HT-29 (cell line): ENCODE measurements around the gene ACTA1. TPM values are rescaled to one million over a fixed set of nuclear protein-coding genes. Genes with fewer than 3 reads are reported as not detected.
"Not testable (repeated sequence)": the region's sequence is repeated elsewhere in the genome, so short reads cannot be mapped to it uniquely, and the experiment has no call there.

Experiments
- DNase-seq: peaks from one replicate; pipeline ENCODE4 v3.0.0-alpha.2; 2015; ENCODE audit warnings: low spot score
- total RNA-seq: library from RNA; depleted of rRNA; stranded (reverse); fragments of >200 nt; shearing (Covaris generic); gene quantifications from 2 replicates; pipeline ENCODE4 v1.2.3, GENCODE V29; 2014; rRNA removed

ACTA1 gene
- 0.20 and 0.34 TPM in 2 replicates for total RNA-seq

DNA sequence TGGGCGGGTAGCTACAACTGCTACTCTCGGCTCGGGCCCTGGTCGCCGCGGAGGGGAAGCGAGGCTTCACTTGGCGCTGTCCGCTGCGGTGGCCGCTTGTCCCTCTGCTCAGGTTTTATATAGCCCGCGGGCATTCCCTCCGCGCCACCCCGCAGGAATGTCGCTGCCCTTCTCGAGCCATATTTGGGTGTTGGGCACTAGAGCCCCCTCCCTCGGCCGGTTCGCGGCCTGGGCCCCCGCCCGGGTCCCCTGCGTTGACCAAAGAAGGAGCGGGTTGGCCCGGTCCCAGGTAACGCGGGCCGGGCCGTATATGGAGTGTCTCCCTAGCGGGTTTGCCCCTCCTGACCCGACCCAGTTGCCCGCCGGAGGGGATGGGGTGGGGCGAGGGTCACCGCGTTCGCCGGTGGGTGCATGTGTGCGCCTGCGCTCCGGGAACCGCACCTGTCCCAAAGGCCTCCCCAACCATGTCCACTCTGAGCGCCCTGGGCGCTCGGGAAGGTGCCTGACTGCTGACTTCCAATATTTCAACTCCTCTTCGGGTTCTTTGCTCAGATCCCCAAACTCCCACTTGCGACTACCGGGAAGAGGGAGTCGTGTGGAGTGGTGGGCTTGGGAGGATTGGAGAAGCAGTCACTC, at the start of gene ACTA1:
Gene ACTA1, minus strand, starts transcription at position 90 of the 636 bp plus-strand sequence. CDS start 979 bp downstream, outside the sequence.
- DNase-seq = no peak

- no peak for DNase-seq
Measured at GRCh38 chr1:229482511-229482910, 48.6 kb upstream of the ACTA1 start.

DNA sequence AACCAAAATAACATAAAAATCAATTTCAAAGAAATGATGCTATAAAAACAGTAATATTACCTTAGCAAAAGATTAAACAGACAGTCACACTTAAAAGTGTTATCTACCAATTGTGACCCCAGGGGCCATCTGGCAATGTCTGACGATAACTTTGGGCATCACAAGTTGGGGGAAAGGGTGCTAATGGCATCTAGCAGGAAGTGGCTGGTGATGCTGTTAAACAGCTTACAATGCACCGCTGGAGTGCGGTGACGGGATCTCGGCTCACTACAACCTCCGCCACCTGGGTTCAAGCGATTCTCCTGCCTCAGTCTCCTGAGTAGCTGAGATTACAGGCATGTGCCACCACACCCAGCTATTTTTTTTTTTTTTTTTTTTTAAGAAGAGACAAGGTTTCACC, 46.6 kb upstream of the ACTA1 start:
- DNase-seq = no peak

DNA sequence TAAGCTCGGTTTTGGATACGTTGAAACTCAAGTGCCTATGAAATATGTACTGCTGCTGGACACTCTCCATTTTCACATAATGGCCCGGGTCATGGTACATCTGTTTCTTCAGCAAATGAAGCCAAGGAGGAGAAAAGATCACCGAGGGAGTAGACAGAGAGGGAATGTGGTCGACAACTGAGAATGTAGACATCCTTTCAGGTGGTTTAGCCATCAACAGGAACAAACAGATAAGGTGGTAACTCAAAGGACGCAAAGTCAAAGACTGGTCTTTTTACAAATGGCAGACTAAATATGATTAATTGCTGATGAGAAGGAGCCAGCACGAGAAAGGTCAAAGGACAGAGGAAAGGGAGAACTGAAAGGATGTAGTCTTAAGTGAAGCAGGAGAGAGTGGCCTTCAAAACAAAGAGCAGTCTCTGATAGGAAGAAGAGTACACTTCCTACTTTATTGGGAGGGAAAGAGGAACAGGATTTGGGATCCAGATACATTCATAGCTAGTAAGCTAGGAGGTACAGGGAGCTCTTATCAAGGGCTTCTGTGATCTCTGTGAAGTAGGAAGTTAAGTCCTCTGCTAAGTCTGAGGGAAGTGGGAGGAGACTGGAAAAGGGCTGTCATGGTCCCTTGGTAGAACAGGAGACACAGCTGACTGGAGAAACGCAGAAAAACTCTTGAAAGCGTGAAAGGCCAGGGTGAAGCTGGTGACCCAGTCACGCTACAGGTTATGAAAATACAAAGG, 45.9 kb upstream of the ACTA1 start:
- DNase-seq = no peak

DNA sequence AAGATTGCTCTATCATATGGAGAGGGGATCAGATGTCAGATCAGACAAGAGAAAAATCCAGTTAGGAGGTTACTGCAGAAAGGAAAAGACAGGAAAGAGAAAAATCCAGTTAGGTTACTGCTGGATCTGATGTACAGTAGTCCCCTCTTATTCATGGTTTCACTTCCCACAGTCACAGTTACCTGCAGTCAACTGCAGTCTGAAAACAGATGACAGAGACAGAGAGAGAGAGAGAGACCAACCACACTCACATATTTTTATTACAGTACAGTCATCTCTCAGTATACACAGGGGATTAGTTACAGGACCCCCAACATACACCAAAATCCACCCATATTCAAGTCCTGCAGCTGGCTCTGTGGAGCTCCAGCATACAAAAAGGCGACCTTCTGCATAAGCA, 45.0 kb upstream of the ACTA1 start:
- DNase-seq = no peak

DNA sequence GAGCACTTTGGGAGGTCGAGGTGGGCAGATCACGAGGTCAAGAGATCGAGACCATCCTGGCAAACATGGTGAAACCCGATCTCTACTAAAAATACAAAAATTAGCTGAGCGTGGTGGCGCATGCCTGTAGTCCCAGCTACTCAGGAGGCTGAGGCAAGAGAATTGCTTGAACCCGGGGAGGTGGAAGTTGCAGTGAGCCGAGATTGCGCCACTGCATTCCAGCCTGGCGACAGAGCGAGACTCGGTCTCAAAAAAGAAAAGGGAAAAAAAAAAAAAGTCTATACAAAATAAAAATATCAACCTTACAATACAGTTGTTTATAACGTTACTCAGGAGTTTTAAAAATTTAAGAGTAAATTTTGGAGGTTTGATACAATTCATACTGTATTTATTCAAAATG, 42.0 kb upstream of the ACTA1 start:
- not testable (repeated sequence) for DNase-seq

DNA sequence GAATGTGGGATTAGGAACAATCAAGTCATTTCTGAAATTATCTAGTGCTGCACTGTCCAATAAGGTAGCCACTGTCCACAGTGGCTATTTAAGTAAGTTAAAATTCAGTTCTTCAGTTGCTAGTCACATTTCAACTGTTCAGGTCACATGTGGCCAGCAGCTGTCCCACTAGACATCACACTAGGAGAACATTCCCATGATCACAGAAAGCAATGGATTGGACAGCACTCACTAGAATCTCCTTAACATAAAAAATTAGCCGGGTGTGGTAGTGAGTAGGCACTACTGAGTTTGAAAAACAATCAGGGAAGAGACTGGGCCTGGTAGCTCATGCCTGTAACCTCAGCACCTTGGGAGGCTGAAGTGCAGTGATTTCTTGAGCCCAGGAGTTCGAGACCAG, 40.6 kb upstream of the ACTA1 start:
- DNase-seq = no peak

DNA sequence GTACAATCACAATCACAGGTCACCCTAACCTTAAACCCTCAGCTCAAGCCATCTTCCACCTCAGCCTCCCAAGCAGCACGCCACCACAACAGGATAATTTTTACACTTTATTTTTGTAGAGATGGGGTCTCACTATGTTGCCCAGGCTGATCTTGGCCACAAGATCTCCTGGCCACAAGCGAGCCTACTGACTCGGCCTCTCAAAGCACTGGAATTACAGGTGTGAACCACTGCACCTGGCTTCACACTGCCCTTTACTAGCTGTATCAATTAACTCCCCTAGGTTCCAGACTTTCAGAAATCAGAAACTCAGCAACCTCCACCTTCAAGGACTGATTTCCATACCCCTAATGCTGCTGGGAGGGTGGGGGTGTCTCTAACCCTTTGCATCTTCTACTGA, 37.3 kb upstream of the ACTA1 start:
- no peak for DNase-seq

DNA sequence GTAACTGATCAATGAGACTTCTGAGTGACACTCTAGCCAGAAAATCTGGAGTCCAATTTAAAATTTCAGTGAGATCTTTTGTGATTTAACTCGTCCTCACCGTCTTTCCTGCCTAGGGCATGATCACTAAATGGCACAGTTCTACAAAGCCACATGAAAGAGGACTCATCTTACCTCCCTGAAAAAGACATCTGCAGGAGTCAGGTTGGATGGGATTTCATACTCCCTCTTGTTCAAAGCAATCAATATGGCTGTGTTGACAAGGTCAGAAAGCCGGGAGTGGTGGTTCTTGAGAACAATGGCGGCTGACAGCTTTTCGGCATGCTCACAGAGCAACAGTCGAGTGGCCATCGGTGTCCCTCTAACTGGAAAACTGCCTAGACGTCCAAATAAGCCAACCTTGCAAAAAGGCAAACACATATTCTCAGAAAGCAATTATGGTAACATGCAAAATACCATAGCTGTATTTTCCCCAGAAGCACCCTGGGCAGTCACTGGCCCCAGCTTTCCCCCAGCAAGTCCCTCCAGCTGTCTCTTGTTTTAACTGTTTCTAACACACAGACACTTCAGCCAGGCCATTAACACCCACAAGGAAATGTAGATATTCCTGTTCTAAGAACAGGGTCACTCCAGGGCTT, 36.6 kb upstream of the ACTA1 start:
- no peak for DNase-seq

- DNase-seq = no peak
Measured at GRCh38 chr1:229466887-229467286, 33.0 kb upstream of the ACTA1 start.

- DNase-seq = no peak
Measured at GRCh38 chr1:229464672-229465071, 30.8 kb upstream of the ACTA1 start.

DNA sequence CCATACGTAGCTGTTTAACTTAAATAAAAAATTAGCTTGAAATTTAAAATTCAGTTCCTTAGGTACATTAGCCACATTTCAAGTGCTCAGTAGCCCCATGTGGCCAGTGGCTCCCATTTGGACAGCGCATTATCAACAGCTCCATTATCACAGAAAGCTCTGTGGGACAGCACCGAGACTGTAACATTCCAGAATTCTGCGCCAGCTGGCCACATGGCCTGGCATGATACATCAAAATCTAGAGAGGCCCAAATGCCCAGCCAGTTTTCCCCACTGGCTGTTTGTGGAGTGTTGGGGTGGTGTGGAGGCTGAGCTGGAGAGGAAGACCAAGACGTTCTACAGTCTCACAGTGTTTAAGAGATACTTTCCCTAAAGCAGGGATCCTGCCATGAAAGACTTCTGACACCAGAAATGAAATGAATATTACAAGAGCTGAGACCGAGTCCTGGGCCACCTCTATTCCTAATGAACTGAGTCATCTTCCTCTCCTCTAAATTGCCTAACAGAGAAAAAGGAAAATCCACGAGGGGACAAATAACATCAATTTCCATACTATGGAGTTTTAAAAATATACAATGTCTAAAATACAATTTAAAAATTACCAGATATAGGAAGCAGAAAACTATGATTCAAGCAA, 27.3 kb upstream of the ACTA1 start:
- no peak for DNase-seq

DNA sequence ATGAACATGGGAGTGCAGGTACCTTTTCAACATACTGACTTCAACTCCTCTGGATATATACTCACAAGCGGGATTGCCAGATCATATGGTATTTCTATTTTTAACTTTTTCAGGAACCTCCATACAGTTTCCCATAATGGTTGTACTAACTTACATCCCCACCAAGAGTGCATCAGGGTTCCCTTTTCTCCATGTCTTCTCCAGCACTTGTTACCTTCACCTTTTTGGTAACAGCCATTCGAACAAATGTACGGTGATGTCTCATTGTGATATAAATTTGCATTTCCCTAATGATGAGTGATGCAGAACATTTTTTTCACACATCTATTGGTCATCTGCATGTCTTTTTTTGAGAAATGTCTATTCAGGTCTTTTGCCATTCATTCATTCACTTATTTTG, 25.9 kb upstream of the ACTA1 start:
- DNase-seq = no peak

GRCh38 chr1:229457436-229457835, 23.5 kb upstream of the ACTA1 start:
- DNase-seq = no peak

DNA sequence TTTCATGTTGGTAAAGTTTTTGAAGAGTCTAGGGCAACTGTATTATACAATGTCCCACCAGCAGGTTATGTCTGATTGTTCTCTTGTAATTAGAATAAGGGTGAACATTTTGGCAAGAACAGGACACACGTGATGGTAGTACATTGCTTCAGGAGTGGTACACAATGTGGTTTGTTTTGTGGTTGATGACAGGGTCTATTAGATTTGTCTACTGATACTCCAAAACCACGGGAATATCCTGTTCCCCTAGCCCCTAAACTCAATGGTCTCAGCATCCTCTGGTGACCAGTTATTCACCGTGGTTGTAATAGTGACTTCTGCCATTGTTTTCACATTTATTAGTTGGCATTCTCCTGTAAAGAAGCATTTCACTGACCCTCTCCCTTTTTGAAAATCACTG, 22.1 kb upstream of the ACTA1 start:
- no peak for DNase-seq

DNA sequence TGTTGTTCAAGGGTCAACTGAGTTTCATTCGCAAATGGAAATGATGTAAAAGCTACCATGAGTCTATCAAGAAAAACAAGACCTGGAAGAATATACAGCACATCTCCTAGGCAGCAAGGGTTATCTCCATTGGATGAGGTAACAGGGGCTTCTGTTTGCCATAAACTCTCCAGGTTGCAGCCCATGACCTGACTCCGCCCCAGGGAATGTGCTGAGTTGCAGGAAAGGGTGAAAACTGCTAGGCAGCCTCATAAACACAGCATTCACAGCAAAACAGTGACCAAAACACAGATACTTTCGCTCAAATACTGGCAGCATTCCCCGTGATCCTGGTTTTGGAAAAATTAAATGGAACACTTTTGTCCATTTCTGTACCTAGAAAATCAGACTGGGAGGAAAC, 20.2 kb upstream of the ACTA1 start:
- no peak for DNase-seq

DNA sequence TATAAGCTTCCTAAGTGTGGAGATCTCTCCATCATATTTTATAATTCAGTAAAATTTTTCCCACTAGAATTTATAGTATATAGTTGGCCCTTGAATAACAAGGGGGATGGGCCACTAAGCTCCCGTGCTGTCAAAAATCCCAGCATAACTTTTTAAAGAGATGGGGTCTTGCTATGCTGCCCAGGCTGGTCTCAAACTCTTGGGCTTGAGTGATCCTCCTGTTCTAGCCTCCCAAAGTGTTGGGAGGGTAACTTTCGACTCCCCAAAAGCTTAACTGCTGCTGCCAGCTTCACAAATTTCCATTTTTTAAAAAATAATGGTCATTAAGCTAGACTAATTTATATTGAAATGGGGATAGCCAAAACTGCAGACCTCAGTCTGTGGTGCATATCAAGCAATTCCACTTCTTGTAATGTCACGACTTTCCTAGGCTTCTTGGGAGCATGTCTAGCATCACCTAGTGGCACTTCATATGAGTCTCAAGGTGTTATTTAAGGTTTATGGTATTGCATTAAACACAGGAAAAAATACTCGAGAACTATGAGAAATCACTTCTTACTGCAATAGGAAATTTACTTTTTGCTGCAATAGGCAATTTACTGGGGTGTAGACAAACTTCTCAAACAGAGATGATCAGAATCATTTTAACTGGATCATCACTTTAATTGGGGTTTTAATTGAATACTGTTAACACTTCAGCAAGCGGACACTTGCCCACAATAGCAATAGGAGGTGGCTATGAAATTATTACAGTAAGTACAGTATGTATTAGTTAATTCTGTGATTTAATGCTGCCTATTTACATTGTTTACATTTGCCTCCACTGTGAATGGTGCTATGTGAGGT, 19.3 kb upstream of the ACTA1 start:
- DNase-seq = peak; percentile 37

GRCh38 chr1:229448845-229449244, 15.0 kb upstream of the ACTA1 start:
- DNase-seq = no peak

GRCh38 chr1:229448354-229448753, 14.5 kb upstream of the ACTA1 start:
- no peak for DNase-seq

GRCh38 chr1:229447809-229448252, 13.9 kb upstream of the ACTA1 start:
- no peak for DNase-seq

DNA sequence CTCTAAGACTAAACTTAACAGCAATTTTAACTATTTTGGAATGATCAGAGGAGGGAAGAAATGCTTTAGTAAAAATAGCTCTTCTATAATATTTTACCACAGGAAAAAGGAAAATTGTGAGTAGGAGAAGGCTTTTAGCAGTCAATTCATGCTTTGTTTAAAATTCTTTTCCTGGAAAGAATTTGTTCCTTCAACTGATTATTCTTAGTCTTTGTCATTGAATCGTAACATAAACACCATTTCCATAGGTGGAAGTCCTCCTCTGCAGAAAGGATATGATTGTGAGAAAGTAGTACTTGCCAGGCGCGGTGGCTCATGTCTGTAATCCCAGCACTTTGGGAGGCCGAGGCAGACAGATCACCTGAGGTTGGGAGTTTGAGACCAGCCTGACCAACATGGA, 11.9 kb upstream of the ACTA1 start:
- no peak for DNase-seq
